Central memory CD8-positive, alpha-beta T cell (primary cell): Measurements from ENCODE around the gene OR2T6.
"Not testable (repeated sequence)": the region's sequence is repeated elsewhere in the genome, so short reads cannot be mapped to it uniquely, and the experiment has no call there.

Experiments used
- ATAC-seq: fragments of 150-1000 bp; cut with Tn5 transposase; replicated peaks from 2 replicates; pipeline ENCODE4 v1.10.0; 2022; ENCODE audit warnings: mild to moderate bottlenecking, moderate FRiP score, moderate number of reproducible peaks; ENCODE audit not compliant: poor library complexity, severe bottlenecking; ENCODE audit errors: extremely low read depth
- DNase-seq, 2 donors: peaks; one replicate each; pipeline ENCODE4 v3.0.0; 2021; ENCODE audit warnings: low spot score in 2 of 2
- H3K27ac Mint-ChIP-seq: one replicate; pipeline ENCODE4 v1.8.0; 2022; ENCODE audit warnings: low read depth, mild to moderate bottlenecking, moderate library complexity, mixed read lengths
- H3K27me3 Mint-ChIP-seq: one replicate; pipeline ENCODE4 v1.8.0; 2022; ENCODE audit warnings: mixed read lengths
- H3K36me3 Mint-ChIP-seq: one replicate; pipeline ENCODE4 v1.8.0; 2022; ENCODE audit warnings: mild to moderate bottlenecking, moderate library complexity, mixed read lengths; ENCODE audit not compliant: insufficient read depth
- H3K4me1 Mint-ChIP-seq: one replicate; pipeline ENCODE4 v1.8.0; 2022; ENCODE audit warnings: mixed read lengths
- H3K4me3 Mint-ChIP-seq: one replicate; pipeline ENCODE4 v1.8.0; 2022; ENCODE audit warnings: mild to moderate bottlenecking, moderate library complexity, mixed read lengths
- H3K9me3 Mint-ChIP-seq: one replicate; pipeline ENCODE4 v1.8.0; 2022; ENCODE audit warnings: mixed read lengths

Gene OR2T6

DNA sequence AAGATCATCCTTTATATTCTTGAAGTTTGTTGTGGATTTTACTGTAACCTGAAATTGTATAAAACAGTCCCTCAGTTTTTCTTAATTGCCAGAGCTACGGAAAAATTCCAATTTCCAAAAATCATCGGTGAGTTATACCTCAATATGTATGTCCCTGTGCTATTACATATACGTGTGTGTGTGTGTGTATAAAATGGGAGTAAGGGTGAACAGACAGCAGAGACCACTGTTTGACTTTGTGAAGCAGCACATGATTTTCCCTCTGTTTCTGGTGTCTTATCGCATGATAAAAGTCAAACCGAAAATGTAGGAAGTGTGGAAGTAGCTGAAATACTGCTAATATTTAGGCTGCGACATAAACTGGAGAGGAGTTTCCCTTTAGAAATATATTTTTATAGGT is 28.5 kb downstream of the OR2T6 start:
- no peak overlapping the region for H3K27ac Mint-ChIP-seq
- no peak for ATAC-seq
- H3K4me3 Mint-ChIP-seq = no peak overlapping the region
- peaks cover 3% of the 10 kb centered on the region for H3K9me3 Mint-ChIP-seq
- H3K4me1 Mint-ChIP-seq = no peaks in the 10 kb centered on the region
- H3K27me3 Mint-ChIP-seq = no peaks in the 10 kb centered on the region
- no peaks in the 10 kb centered on the region for H3K36me3 Mint-ChIP-seq
- no peak for DNase-seq

DNA sequence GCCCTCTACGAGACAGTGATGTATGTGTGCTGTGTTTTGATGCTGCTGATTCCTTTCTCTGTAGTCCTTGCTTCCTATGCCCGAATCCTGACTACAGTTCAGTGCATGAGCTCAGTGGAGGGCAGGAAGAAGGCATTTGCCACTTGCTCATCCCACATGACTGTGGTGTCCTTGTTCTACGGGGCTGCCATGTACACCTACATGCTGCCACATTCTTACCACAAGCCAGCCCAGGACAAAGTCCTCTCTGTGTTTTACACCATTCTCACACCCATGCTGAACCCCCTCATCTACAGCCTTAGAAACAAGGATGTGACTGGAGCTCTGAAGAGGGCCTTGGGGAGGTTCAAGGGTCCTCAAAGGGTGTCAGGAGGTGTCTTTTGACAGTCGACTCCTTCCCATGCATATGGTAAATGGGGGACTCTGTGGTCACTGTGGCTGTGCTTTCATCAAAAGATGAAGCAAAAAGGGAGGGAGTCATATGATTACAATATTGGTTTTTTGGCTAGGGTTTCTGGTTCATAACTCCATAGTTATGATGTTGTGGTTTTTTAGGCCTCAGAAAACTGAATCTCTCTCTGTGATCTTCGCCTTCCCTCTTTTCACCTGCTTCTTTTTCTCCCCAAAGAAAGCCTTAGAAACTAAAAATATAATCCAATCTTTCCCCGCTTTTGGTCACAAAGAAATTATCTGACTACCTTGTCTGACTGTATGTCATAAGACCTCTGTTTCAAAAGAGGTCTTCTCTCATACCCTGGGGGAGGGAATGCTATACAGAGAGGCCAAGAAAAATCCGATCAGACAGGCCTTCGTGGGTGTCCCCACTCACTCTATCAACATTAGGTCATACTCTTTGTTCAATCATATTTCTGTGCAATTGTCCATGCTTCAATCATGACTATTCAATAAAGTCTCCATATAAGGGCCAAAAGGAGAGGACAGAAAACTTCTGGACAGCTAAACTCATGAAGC is 31.5 kb downstream of the OR2T6 start:
- Mint-ChIP-seq H3K27ac (no peak overlapping the region), H3K27me3 (no peaks in the 10 kb centered on the region), H3K36me3 (no peaks in the 10 kb centered on the region), H3K4me3 (no peak overlapping the region), H3K9me3 (peaks cover 3% of the 10 kb centered on the region), H3K4me1 (no peaks in the 10 kb centered on the region)
- DNase-seq = no peak
- peak; percentile 10 for ATAC-seq

- DNase-seq (no peak), ATAC-seq (no peak)
- Mint-ChIP-seq H3K27ac (no peak overlapping the region), H3K9me3 (peaks cover 7% of the 10 kb centered on the region), H3K36me3 (peaks cover 1% of the 10 kb centered on the region), H3K4me1 (no peaks in the 10 kb centered on the region), H3K27me3 (no peaks in the 10 kb centered on the region), H3K4me3 (no peak overlapping the region)
Observed at GRCh38 chr1:248416226-248416625, 40.7 kb downstream of the OR2T6 start.

- ATAC-seq = no peak
- H3K4me3 Mint-ChIP-seq = no peak overlapping the region
Observed at GRCh38 chr1:248417854-248418253, 42.3 kb downstream of the OR2T6 start.

GRCh38 chr1:248421384-248421783 is 45.8 kb downstream of the OR2T6 start:
- Mint-ChIP-seq H3K27ac (no peak overlapping the region), H3K4me3 (no peak overlapping the region), H3K27me3 (no peaks in the 10 kb centered on the region), H3K4me1 (no peaks in the 10 kb centered on the region), H3K9me3 (no peaks in the 10 kb centered on the region), H3K36me3 (peaks cover 1% of the 10 kb centered on the region)
- DNase-seq = no peak
- ATAC-seq = no peak

More at GRCh38 chr1:248417854-248418253, 42.3 kb downstream of the OR2T6 start:
- no peaks in the 10 kb centered on the region for H3K27me3 Mint-ChIP-seq
- H3K9me3 Mint-ChIP-seq = peaks cover 7% of the 10 kb centered on the region
- H3K27ac Mint-ChIP-seq = no peak overlapping the region
- no peaks in the 10 kb centered on the region for H3K4me1 Mint-ChIP-seq
- peaks cover 1% of the 10 kb centered on the region for H3K36me3 Mint-ChIP-seq
- no peak for DNase-seq

GRCh38 chr1:248427526-248428191 is 52.1 kb downstream of the OR2T6 start:
- not testable (repeated sequence) for ATAC-seq, H3K9me3 Mint-ChIP-seq, H3K36me3 Mint-ChIP-seq, H3K4me3 Mint-ChIP-seq, H3K4me1 Mint-ChIP-seq, H3K27ac Mint-ChIP-seq, DNase-seq
- H3K27me3 Mint-ChIP-seq = peaks cover 12% of the 10 kb centered on the region

- H3K4me3 Mint-ChIP-seq, H3K9me3 Mint-ChIP-seq, H3K4me1 Mint-ChIP-seq, H3K36me3 Mint-ChIP-seq, ATAC-seq, H3K27ac Mint-ChIP-seq, DNase-seq: not testable (repeated sequence)
- peaks cover 12% of the 10 kb centered on the region for H3K27me3 Mint-ChIP-seq
Observed at GRCh38 chr1:248428192-248428533, 52.6 kb downstream of the OR2T6 start.

- not testable (repeated sequence) for H3K4me1 Mint-ChIP-seq, H3K4me3 Mint-ChIP-seq, H3K36me3 Mint-ChIP-seq, H3K27ac Mint-ChIP-seq, DNase-seq, ATAC-seq, H3K9me3 Mint-ChIP-seq
- peaks cover 12% of the 10 kb centered on the region for H3K27me3 Mint-ChIP-seq
Observed at GRCh38 chr1:248431683-248432082, 56.1 kb downstream of the OR2T6 start.

GRCh38 chr1:248432201-248432600 is 56.7 kb downstream of the OR2T6 start:
- H3K4me3 Mint-ChIP-seq, H3K4me1 Mint-ChIP-seq, ATAC-seq, DNase-seq, H3K9me3 Mint-ChIP-seq, H3K36me3 Mint-ChIP-seq, H3K27ac Mint-ChIP-seq: not testable (repeated sequence)
- peaks cover 12% of the 10 kb centered on the region for H3K27me3 Mint-ChIP-seq

- not testable (repeated sequence) for H3K9me3 Mint-ChIP-seq
Observed at GRCh38 chr1:248433811-248434415, 58.4 kb downstream of the OR2T6 start.

DNA sequence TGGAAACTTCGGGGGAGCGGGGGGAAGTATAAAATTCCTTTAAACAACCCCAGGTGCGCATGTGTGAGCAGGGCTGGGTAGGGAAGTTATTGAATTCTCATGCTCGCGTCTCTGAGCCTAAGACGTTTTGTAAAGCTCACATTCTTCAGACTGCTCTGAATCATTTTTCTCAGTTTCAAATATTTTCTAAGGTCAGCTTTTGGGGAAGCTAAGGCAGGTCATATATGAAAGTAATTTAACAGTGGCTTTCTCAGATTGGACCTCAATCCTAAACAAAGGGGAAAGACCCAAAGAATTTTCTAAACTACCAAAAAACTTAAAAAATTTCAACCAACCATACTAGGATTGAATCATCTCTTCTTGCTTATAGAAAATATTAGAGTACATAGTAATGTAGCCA is 59.4 kb downstream of the OR2T6 start:
- not testable (repeated sequence) for H3K4me1 Mint-ChIP-seq, DNase-seq, H3K4me3 Mint-ChIP-seq, H3K27ac Mint-ChIP-seq, H3K36me3 Mint-ChIP-seq, H3K9me3 Mint-ChIP-seq, ATAC-seq
- H3K27me3 Mint-ChIP-seq = peaks cover 12% of the 10 kb centered on the region

More at GRCh38 chr1:248433811-248434415, 58.4 kb downstream of the OR2T6 start:
- ATAC-seq, DNase-seq, H3K4me1 Mint-ChIP-seq, H3K4me3 Mint-ChIP-seq, H3K27ac Mint-ChIP-seq, H3K36me3 Mint-ChIP-seq: not testable (repeated sequence)
- peaks cover 12% of the 10 kb centered on the region for H3K27me3 Mint-ChIP-seq

DNA sequence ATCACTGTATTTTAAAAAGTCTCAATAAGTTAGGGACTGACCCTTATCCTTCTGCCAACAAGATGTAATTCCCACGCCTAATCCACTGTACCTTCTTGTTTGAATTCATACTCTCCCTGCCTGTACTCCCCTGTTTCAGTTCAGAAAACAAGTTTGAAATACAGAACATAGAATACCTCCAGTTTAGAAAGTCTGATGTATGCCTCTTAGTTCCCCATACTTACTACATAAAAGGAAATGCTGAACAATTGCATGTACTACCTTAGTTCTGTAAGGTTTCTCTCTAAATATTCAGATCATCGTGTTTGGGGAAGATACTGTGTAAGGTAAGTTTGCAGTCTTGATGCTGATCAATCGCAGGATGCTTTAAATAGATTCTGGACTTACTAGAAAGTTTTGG is 60.8 kb downstream of the OR2T6 start:
- not testable (repeated sequence) for H3K36me3 Mint-ChIP-seq, H3K27me3 Mint-ChIP-seq, H3K4me3 Mint-ChIP-seq, H3K4me1 Mint-ChIP-seq, H3K9me3 Mint-ChIP-seq, DNase-seq, ATAC-seq, H3K27ac Mint-ChIP-seq
